ENCODE measurements around the gene CHD9NB. TPM values are rescaled to one million over a fixed set of nuclear protein-coding genes. Genes with fewer than 3 reads are reported as not detected.

CHD9NB gene
- total RNA-seq, 4 donors from 2014 or later = 0.38 to 0.66 (median 0.51) TPM; not detected in 1

DNA sequence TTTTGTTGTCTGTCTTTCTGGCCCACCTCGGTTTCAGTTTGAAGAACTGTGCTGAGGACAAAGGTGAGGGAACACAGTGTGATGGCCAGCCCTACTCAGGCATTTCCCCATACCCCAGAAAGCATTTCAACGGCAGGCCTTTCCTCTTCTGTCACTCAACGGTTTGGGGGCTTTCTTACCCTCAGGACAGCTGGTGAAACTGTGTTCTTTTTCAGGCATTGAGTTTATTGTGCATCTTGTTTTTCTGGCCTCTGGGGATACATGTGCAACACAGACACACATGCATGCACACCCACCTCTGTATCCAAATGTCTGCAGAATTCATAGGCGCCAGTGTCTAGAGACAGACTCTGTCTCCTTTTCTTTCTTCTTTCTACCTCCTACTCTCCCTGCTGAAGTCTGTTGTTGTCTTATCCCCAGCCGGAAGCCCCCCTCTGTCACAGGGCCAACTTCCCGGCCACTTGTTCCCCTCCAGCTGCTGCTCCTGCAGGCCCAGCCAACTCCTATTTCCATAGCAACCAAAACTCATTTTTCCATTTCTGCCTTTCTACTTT is 19.1 kb upstream of the CHD9NB start:
- TF ChIP-seq, protein P1, sequence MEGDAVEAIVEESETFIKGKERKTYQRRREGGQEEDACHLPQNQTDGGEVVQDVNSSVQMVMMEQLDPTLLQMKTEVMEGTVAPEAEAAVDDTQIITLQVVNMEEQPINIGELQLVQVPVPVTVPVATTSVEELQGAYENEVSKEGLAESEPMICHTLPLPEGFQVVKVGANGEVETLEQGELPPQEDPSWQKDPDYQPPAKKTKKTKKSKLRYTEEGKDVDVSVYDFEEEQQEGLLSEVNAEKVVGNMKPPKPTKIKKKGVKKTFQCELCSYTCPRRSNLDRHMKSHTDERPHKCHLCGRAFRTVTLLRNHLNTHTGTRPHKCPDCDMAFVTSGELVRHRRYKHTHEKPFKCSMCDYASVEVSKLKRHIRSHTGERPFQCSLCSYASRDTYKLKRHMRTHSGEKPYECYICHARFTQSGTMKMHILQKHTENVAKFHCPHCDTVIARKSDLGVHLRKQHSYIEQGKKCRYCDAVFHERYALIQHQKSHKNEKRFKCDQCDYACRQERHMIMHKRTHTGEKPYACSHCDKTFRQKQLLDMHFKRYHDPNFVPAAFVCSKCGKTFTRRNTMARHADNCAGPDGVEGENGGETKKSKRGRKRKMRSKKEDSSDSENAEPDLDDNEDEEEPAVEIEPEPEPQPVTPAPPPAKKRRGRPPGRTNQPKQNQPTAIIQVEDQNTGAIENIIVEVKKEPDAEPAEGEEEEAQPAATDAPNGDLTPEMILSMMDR (IDR thresholded peaks at IDR 0.05; ENCODE audit: low read depth) = no peak

GRCh38 chr16:53069772-53070171 is 17.1 kb upstream of the CHD9NB start:
- TF ChIP-seq, protein P1 (IDR thresholded peaks at IDR 0.05; ENCODE audit: low read depth) = no peak

DNA sequence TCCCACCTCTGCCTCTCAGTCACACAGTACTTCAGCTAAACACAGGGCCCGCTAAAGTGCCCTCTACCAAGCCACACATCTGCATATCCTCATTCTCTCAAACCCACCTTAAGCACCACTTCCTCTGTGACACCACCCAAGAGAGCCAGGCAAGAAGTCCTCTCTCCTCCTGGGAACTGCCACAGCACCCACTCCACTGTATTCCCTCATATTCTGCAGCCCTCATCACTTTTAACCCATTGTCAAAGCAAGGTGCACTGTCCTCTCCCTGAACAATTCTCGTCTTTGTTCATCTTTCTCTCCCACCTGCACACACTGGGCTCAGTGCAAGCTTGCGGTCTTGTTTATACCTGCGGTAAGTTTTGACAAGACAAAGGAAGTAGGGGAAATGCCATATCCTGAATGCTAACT is 15.7 kb upstream of the CHD9NB start:
- TF ChIP-seq, protein P1 (IDR thresholded peaks at IDR 0.05; ENCODE audit: low read depth) = no peak

DNA sequence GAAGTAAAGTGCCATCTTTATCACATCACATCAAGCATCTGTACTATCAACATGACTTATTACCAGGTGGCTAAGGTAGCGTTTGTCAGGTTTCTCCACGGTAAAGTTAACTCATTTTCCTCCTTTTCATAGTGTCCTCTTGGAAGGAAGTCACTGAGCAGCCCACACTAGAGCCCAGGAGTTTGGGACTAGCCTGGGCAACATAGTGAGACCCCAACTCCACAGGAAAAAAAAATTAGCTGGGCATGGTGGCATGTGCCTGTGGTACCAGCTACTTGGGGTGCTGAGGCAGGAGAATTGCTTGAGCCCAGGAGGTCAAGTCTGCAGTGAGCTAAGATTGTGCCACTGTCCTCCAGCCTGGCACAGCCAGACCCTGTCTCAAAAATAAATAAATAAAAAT is 15.0 kb upstream of the CHD9NB start:
- TF ChIP-seq, protein P1 (IDR thresholded peaks at IDR 0.05; ENCODE audit: low read depth) = no peak

DNA sequence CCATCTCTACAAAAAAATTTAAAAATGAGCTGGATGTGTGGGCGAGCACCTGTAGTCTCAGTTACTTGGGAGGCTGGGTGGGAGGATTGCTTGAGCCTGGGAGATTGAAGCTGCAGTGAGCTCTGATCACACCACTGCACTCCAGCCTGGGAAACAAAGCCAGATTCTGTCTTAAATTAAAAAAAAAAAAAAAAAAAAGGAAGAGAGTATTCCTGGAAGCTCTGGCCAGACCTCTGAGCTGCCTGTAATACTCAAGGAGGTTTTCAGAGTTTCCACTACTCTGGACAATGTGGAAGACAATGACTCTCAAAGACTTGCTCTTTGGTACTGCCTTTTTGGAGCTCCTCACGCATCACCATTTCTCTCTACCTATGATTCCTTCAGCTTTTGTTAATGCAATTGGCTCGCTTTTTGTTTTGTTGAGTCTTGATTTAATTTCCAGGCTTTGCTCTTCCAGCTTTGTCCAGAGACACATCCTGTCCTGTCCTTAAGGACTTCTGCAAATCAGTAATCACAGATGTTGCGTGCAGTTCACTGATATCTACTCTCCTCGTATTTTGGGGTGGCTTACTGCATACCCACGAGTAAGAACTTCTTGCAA is 12.9 kb upstream of the CHD9NB start:
- TF ChIP-seq, protein P1 (IDR thresholded peaks at IDR 0.05; ENCODE audit: low read depth) = no peak

DNA sequence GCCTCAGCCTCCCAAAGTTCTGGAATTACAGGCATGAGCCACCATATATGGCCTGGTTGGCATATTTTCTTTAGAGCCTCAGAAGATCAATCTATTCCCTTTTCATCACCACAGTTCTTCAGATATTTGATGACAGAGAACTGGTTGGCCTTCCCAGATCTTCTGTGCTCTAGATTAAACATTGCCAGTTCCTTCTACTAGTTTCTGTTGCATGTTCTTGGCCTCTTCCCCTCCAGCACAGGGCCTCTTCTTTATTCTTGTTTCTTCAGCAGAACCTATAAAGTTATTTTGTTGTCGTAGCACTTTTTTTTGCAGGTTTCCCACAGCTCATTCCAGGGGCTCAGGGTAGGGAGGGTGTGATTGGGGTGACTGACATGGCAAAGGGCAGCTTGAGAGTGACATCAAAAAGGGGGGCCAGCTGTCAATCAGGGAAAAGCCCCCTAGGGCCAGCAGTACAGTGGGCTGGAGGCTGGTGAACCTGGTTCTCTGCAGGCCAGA is 11.4 kb upstream of the CHD9NB start:
- TF ChIP-seq, protein P1 (IDR thresholded peaks at IDR 0.05; ENCODE audit: low read depth) = no peak

GRCh38 chr16:53061701-53062159 is 9.0 kb upstream of the CHD9NB start:
- TF ChIP-seq, protein P1 (IDR thresholded peaks at IDR 0.05; ENCODE audit: low read depth) = no peak
